ENCODE data around the gene RTN4IP1. TPM values are rescaled to one million over a fixed set of nuclear protein-coding genes. Genes with fewer than 3 reads are reported as not detected.

The RTN4IP1 gene
- total RNA-seq, 1 donor from 2014 or later = 9.3 TPM

DNA sequence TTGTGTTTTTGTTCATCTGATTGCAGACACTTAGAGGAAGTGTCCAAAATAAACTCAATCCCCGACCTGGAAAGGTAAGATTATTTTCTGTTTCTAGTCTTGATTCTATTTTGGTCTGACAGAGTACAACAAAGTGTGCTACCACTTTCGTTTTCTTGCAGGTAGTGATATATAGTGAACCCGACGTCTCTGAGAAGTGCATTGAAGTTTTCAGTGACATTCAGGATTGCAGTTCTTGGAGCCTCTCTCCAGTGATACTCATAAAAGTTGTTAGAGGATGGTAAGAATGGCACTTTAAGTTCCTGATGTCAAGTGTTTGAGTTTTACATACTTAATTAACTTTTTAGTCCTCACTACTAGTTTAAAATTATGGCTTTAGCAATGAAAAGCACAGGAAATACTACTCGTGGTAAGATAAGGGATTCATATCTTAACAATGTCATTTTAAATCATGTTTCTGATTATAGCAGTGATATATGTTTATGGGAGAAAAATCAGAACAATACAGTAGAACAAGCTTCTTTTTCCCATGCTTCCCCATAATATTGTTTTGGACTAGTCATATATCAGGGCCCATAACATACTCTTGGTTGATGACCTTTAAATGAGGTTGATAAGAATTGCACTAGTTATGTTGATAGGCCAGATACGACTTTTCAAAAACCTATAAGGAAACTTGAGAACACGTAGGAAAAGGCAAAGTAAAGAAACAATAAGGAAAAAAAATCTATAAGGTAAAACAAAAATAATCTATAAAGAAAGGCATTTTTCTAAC is 104.0 kb downstream of the RTN4IP1 start:
- intact Hi-C loops (cut with micrococcal nuclease) = loop anchor here (1.0 to 10.0 kb wide), 4 partner anchors 9 to 1770 kb away; partner anchors contain the start of gene AFG1L

DNA sequence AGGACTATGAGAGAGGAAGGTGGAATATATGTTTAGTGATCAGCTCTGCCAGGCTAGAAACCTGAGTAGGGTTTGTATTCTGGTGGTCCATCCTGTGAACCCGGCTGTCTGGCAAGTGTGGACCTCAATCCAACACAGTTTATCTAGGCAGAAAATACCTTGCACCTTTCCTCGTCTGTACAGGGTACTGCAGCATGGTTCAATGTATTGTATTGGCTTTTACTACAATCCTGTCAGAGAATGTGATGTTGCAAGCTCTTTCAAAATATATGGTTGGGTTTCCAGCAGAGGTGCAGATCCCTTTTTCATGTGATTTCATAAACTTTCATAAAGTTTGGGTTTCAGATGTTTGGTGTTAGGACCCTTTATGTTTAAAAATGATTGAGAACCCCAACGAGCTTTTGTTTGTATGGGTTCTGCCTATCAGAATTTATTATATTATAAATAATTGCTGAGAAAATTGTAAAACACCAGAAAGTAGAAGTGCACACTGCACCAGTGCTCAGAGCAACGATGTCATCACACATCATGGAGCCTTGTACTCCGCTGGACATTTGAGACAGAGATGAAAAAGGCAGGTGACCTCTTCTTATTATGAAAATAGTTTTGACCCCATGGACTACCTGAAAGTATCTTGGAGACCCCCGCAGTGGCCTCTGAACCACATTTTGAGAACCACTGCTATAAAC is 106.6 kb downstream of the RTN4IP1 start:
- intact Hi-C loops (cut with micrococcal nuclease) = loop anchor here (5.0 to 10.0 kb wide), 6 partner anchors 195 to 1772 kb away; partner anchors contain the start of genes AFG1L, ATG5 and SCML4

Other genes with a start within 250 kb of the RTN4IP1 start
- 17.7 and 18.9 TPM in 2 replicates for gene QRSL1, start 80 bp upstream of the RTN4IP1 start, total RNA-seq

All from T-helper 2 cell treated with Interferon-gamma antibody and Interleukin-4, amounts not matched to agents 100 ng/mL and 5 ng/mL, for 36 hours (primary cell).